HG03354 (cell line): ENCODE data around the gene SCART1.

Experiments used
- ATAC-seq: cut with Tn5 transposase; IDR thresholded peaks from one replicate; pipeline ENCODE4 v1.9.1; 2021; ENCODE audit warnings: mild to moderate bottlenecking; ENCODE audit not compliant: unreplicated experiment, poor library complexity, severe bottlenecking

Gene SCART1

DNA sequence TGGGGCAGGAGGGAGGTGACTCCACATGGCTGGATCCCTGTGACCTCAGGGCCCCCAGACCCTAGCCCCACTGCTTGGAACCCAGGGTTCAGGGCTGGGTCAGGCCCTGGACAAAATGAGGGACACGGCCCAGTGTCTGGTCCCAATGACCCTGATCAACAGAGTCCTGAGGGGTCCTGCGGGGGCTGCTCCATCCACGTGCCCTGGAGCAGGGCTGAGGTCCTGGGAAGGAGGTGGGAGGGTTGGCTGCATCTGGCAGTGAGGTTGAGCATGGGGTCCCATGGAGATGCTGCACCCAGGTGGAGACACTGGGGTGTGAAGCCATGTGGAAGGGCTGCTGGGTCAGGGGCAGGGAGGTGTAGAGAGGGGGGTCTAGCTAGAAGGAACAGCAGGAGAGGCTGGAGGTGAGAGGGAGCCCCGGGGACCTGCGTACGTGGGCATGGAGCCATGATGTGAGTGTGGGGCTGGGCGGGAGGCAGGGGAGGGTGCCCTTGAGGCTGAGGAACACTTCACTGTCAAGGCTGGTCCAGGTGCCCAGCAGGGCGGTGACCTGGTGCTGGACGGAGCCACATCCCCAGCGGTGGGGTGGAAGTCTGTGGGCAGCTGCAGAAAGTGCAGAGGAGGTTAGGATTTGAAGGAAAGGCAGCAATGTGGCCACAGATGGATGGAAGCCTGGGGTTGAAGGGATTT lies 604 bp downstream of the SCART1 start:
- no peak for ATAC-seq

DNA sequence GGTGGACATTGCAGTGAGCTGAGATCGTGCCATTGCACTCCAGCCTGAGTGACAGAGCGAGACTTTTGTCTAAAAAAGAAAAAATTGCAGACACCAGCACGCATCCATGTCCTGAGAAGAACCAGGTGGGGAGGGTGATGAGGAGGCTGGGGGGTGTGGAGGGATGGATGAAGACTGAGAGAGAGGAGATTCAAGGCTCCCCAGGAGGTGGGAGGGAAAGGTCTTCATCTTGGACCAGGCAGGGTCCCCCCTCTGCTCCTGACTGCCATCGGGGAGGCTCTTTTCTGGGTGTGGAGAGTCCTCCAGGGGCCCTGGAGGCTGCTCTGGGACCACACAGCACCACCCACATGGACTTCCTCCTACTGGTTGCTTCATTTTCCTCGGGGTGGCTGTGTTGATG lies 1.5 kb downstream of the SCART1 start:
- ATAC-seq: no peak

DNA sequence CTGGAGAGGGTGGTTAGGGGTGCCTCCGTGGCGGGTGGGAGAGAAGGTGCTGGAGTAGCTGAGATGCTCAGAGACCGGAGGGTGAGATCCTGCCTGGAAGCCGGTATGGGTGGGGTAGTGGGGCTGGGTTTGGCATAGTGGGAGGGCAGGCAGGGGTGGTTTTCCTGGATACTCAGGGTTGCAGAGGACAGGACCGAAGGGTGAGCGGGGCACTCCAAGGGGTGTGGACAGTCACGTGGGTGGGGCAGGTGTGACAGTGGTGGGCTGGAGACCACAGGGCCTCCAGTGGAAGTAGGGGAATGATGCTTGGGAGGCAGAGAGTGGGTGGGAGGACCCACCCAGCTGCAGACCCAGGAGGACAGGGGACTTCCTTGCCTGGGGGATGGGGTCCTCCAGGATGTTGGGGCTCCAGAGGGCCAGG lies 1.9 kb downstream of the SCART1 start:
- no peak for ATAC-seq

DNA sequence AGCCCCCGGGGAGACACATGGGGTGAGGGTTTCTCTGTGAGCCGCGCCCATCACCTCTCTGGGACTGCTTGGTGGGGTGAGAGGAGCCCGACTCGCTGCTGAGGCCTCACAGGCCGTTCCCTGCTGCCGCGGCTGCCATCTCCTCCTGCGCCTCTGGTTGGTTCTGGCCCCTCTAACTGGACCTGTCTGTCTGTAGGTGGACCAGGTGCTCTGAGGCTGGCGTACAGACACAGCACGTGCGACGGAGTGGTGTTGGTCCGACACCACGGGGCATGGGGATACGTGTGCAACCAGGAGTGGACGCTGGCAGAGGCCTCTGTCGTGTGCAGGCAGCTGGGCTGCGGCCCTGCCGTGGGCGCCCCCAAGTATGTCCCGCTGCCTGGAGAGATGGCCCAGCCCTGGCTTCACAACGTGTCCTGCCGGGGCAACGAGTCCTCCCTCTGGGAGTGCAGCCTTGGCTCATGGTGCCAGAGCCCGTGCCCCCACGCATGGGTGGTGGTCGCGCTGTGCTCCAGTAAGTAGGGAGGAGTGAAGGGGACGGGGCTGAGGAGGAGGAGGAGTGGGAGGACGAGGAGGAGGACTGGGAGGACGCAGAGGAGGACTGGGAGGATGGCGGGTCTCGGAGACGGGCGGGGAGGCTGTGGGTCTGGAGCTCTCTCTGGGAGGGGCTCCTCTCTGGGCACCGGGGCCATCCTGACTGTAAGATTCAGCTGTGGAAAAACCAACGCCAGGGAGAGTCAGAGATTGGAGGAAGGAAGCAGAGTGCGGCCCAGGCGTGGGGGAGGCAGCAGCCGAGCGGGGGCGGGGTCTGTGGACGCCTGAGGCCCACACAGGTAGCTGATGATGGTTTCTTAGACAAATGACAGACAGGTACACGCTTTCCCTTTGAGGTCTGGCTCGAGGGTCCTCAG lies 2.6 kb downstream of the SCART1 start:
- ATAC-seq: no peak

DNA sequence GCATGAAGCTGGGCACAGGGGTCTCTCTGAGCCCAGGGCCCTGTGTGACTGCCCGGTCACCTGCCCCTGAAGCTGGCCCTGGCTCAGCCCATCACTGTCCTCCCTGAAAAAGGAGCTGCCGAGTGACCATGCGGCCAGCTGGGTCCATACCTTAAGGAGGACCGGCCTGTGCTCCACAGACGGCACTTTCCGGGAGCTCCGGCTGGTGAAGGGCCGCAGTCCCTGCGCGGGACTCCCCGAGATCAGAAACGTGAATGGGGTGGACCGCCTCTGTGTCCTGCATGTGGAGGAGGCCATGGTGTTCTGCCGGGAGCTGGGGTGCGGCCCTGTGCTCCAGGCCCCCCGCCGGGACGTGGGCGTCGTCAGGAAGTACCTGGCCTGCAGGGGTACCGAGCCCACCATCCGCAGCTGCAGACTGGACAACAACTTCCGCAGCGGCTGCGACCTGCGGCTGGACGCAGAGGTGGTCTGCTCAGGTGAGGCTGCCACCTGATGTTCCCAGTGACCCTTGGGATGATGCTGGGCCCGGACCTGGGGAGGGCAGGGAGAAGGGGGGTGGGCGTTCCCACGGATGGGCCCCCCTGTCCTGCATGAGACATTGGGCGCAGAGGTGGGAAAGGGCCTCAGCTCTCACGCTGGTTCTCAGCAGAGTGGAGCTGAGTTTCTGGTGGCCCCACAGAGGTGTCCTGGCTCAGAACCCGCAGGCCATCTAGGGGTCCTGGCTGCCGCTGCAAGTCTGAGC lies 3.5 kb downstream of the SCART1 start:
- no peak for ATAC-seq

DNA sequence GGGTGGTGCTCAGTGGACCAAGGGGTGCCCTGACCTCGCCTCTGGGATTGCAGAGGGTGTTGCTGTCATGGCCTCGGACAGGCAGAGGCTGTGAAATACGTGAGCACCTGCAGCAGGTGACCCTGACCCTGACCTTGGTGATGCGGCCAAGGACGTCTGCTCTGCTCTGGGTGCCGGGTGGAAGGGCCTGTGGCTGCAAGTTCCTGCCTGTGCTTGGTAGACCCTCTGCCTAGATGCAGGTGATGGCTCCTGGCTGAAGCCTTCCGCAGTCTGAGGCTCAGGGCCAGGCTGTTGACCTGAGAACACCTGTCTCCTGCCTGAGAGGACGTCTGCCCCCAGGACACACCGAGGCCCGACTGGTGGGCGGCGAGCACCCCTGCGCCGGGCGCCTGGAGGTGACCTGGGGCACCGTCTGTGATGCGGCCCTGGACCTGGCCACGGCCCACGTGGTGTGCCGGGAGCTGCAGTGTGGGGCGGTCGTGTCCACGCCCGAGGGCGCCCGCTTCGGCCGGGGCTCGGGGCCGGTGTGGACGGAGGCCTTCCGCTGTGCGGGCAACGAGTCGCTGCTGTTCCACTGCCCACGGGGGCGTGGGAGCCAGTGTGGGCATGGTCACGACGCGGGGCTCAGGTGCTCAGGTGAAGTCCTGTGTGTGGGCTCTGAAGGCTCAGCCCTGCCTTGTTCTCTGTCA lies 4.4 kb downstream of the SCART1 start:
- ATAC-seq: no peak

DNA sequence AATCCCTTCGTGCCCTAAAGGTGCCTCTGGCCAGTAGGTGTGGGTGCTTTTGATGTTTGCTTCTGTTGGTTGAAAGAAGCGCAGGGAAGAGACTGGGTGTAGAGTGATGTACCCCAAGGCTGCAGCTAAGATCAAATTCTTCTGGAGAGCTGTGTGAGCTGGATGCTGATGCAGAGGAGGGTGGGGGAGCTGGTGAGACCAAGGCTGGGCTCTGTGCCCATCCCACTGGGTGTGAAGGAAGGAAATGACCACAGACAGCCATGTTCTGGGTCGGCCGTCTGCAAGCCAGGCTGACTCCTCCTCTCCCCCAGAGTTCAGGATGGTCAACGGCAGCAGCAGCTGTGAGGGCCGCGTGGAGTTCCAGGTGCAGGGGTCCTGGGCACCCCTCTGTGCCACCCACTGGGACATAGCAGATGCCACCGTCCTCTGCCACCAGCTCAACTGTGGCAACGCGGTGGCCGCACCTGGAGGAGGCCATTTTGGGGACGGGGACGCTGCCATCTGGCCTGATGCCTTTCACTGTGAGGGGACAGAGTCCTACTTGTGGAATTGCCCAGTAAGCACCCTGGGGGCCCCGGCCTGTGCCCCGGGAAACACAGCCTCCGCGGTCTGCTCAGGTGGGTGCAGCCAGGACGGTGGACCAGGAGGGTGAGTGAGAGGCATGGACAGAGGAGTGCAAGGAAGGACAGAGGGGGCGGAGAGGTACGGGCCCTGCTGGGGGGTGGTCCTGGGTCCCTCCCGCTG lies 5.1 kb downstream of the SCART1 start:
- no peak for ATAC-seq

DNA sequence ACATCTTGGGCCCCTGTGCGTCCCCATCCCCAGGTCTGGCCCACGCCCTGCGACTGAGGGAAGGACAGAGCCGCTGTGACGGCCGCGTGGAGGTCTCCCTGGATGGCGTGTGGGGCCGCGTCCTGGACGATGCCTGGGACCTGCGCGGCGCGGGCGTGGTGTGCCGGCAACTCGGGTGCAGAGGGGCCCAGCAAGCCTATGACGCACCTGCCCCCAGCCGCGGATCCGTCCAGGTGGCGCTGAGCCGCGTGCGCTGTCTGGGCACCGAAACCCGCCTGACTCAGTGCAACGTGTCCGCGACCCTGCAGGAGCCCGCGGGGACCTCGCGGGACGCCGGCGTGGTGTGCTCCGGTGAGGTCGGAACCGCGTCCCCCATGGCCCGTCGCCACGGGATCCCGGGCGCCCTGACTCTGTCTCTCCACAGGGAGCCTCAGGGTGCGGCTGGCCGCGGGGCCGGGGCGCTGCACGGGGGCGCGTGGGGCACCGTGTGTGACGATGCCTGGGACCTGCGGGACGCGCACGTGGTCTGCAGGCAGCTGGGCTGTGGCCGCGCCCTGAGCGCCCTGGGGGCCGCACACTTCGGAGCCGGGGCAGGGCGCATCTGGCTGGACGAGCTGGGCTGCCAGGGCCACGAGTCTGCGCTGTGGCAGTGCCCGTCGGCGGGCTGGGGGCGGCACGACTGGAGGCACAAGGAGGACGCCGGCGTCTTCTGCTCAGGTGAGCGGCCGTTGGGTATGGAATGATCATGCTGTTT lies 5.9 kb downstream of the SCART1 start:
- ATAC-seq: no peak

DNA sequence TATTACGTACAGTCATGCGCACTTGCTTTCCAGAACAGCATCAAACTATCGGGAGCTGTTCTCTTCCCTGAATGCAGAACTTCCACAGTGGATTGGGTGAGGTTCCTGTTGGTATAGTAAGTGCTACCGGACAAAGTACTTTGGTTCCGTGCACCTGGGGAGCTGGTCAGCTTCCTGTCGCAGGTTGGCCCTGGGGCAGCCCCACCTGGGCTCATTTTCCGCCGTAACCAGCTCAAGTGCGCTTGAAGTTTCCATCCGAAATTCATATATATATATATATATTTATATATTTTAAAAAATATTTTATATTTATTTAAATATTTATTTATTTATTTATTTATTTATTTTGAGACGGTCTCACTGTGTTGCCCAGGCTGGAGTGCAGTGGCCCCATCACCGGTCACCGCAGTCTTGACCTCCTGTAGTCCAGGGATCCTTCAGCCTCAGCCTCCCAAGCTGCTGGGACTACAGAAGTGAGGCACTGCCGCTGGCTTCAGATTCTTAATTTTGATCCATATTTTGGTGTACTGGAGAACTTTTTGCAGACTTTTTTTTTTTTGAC lies 6.5 kb downstream of the SCART1 start:
- no peak for ATAC-seq

DNA sequence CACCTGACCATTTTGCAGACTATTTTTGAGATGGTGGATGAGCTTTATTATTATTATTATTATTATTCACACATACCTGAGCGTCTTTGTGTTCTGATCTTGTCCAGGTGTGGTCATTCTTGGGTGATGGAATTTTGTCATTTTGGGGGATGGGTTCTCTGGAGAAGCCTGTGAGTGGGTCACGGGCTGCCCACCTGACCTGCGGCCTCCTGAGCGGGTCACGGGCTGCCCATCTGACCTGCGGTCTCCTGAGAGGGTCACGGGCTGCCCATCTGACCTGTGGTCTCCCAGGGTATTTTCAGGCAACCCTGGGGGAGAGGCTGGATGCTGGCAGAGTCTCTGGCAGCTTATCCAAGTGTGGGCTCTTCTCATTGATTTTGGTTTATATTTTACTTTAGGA lies 7.3 kb downstream of the SCART1 start:
- no peak for ATAC-seq

DNA sequence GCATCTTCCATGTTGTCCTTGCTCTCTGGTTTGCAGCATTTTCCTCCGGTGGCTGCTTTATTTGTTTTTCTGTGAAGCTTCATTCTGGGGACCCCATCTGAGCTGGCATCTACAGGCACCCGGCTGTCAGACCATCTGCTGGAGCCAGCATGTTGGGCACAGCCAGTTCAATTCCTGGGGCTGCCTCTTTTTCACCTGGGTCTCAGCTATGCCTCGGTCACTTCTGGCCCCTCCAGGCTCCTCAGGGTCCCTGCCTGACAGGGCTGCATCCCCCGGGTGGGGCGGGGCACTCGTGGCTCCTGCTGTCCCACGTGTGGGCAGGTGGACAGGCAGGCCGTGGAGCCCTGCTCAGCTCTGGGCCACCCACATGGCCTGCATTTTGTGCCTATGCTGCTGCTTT lies 8.1 kb downstream of the SCART1 start:
- ATAC-seq: no peak

DNA sequence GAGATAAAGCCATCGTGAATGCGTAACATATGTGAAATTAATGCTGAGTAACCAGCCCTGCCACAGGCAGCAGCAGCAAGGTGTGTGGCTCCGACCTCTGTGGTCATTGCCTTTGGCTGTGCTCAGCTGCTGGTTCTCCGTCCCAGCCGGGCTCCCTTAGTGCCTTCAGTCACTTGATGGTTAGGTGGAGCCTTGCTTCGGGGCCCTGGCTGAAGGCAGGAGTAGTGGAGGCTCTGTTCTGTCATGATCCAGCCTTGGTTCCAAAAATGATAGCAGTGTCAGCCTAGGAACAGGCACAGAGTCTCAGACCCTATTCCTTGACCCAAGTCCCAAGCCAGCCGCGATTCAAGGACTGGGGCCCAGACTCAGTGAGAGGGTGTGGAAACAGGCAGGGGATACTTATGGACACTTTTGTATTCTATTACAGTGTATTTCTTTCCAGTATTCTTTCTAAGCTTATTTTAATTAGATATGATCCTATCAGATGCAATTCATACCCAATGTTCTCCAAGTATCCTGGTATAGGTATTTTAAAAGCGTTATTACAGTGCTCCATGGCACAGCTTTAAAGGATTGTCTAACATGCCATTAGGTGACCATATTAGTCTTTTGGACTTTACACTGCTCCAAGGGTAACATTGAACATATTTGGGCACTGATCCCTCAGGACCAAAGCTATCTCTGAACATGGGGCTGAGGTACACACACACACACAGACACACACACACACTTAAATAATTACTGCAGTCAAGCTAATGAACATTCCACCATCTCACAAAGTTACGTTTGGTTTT lies 9.0 kb downstream of the SCART1 start:
- no peak for ATAC-seq

DNA sequence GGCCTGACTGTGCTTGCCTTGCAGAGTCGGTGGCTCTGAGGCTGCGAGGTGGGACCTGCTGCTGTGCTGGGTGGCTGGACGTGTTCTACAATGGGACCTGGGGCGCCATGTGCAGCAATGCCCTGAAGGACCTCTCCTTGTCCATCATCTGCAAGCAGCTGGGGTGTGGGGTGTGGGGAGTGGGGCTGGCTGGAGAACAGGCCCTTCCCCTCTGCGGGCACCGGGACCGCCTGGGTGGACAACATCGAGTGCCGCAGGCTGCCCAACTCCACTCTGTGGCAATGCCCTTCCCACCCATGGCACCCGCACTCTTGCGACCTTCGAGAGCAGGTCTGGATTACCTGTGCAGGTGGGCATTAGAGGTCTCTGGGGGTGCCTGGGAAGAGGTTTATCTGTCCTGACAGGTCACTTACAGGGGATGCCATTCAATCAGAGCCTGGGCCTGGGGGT lies 10.9 kb downstream of the SCART1 start:
- ATAC-seq: no peak

DNA sequence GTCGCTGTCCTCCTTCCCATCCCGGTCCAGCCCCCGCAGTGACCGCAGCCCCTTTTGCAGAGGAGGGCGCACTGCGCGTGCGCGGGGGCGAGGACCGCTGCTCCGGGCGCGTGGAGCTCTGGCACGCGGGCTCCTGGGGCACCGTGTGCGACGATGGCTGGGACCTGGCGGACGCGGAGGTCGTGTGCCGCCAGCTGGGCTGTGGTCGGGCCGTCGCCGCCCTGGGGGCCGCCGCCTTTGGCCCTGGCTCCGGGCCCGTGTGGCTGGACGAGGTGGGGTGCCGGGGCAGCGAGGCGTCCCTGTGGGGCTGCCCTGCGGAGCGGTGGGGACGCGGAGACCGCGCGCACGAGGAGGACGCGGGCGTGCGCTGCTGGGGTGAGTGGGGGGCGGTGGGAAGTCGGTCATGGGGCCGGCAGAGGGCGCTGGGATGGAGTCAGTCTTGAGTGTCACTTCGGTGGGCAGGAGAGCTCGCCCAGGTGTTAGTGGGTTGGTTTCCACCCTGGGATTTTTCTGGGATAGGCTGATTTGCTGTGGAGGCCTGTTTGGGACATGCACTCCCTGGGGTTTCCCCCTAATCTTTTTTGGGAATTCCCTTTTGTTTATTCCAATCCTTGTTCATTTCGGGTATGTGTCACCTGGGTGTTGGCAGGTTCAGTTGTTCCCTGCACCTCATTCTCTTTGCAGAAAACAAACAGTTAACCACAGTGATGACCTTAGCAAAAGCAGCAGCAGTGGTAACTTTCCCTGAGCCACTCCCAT lies 11.6 kb downstream of the SCART1 start:
- ATAC-seq: no peak

DNA sequence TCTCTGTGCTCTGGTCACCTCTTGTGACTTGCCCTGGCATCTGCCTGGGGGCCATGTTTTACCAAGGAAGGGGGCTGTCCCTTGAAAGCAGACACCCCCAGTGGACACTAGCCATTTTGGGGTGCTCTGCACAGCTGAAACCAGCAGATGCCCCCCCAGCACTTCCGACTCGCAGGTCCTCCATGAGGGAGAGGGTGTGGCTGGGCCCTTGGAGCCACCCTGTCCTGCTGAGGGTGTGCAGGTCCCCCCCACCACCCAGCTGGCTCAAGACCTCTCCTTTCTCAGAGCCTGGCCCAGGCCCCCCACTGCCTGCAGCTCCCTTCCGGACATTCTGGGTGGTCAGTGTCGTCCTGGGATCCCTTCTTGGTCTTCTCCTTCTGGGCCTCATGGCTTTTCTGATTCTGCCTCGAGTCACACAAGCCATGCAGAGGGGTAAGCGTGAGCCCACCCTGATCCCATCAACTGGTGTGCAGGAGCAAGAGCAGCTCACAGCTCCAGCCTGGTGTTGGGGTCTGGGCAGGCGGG lies 12.3 kb downstream of the SCART1 start:
- ATAC-seq: no peak

DNA sequence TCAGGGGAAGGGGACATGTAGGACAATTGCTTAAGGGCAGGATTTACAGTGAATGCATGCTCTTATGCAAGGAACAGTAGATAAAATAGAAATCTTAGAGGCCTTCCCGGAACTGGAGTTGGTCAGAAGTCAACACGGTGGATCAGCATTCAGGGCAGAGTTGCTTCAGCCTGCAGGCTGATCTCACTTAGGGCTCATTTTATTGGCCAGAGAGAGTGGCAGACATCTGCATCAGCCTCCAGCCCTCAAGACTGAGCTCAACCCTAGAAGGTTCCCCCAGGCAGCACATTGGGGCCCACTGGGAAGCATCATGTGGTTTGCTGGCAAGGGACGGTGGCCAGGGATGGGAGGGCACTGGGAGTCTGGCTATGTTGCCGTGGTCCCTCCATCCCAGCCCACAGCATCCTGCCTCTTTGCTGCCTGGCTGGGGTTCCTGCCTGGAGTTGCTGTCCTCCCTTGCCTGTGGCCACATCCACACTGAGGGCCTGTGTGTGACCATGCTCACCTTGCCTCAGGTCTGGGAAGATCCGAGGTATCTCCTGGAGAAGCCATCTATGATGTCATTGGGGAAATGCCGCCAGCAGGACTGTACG lies 13.0 kb downstream of the SCART1 start:
- no peak for ATAC-seq
